Kidney epithelial cell (primary cell): ENCODE data around the gene GNMT. TPM values are rescaled to one million over a fixed set of nuclear protein-coding genes. Genes with fewer than 3 reads are reported as not detected.

Experiments
- DNase-seq: peaks from one replicate; pipeline ENCODE4 v3.0.0-alpha.2; 2010; ENCODE audit warnings: low read depth
- H3K27me3 ChIP-seq: 2 replicates; pipeline ENCODE4 v1.6.0; 2011; ENCODE audit warnings: low read length; ENCODE audit not compliant: control insufficient read depth, insufficient read depth
- H3K36me3 ChIP-seq: 2 replicates; pipeline ENCODE4 v1.5.1; 2011; ENCODE audit warnings: low read length; ENCODE audit not compliant: control insufficient read depth, insufficient read depth
- H3K4me3 ChIP-seq: 2 replicates; pipeline ENCODE4 v1.5.1; 2011; ENCODE audit warnings: low read depth, mild to moderate bottlenecking, control low read depth, low read length
- total RNA-seq: library from RNA; depleted of rRNA; stranded (reverse); fragments of >200 nt; gene quantifications from 2 replicates; pipeline ENCODE4 v1.2.3, GENCODE V29; 2015
- TF ChIP-seq, protein P1 (sequence below): IDR thresholded peaks from 2 replicates; pipeline ENCODE4 v1.5.1; 2011; ENCODE audit warnings: mild to moderate bottlenecking, moderate library complexity, low read length, control low read depth, inconsistent platforms; ENCODE audit not compliant: insufficient read depth, poor library complexity, severe bottlenecking

The GNMT gene
- total RNA-seq, 1 donor from 2014 or later = not detected

DNA sequence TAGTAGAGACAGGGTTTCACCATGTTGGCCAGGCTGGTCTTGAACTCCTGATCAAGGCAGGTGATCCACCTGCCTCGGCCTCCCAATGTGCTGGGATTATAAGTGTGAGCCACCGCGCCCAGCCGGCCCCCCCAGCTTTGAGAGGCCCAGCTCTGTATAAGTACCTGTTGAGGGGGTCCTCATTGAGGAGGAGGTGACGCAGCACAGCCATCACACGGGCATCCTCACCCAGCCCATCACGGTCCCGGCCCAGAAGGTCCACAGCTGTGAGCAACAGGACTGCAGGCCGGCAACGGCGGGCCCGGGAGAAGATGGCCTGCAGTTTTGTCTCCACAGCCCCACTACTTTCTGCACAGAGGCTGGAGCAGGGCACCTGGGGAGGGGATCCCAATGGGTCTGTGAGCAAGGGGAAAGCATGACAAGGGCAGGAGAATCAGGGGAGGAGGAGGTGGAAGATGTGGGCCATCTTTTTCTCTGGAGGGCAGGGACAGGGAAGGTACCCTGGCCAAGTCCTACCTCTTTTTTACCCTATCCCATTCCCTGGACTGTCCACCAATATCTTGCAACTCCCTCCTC, 7.7 kb downstream of the GNMT start:
- Histone ChIP-seq H3K36me3 (peaks cover 1% of the 10 kb centered on the region), H3K4me3 (no peak overlapping the region), H3K27me3 (no peaks in the 10 kb centered on the region)
- DNase-seq = no peak
- TF ChIP-seq, protein P1, sequence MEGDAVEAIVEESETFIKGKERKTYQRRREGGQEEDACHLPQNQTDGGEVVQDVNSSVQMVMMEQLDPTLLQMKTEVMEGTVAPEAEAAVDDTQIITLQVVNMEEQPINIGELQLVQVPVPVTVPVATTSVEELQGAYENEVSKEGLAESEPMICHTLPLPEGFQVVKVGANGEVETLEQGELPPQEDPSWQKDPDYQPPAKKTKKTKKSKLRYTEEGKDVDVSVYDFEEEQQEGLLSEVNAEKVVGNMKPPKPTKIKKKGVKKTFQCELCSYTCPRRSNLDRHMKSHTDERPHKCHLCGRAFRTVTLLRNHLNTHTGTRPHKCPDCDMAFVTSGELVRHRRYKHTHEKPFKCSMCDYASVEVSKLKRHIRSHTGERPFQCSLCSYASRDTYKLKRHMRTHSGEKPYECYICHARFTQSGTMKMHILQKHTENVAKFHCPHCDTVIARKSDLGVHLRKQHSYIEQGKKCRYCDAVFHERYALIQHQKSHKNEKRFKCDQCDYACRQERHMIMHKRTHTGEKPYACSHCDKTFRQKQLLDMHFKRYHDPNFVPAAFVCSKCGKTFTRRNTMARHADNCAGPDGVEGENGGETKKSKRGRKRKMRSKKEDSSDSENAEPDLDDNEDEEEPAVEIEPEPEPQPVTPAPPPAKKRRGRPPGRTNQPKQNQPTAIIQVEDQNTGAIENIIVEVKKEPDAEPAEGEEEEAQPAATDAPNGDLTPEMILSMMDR = no peak

DNA sequence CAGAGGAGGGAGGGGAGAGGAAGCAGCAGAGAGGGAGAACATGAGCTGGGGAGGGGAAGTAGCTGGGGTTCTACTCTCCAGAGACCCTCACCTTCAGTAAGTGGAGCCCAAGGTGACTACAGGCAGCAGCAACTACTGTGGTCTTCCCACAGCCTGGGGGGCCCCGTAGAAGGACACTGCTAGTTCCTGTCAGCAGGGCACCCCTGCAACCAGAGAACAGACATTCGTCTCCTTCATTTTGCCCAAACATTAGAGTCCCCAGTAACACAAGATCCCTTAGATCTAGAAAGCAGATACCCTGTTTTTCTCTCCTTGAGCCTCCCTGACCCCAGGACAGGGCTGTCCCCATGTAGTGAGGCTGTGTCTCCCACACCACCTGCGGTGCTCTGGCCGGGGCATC, 8.2 kb downstream of the GNMT start:
- Histone ChIP-seq H3K4me3 (no peak overlapping the region), H3K27me3 (no peaks in the 10 kb centered on the region), H3K36me3 (peaks cover 1% of the 10 kb centered on the region)
- DNase-seq = no peak
- TF ChIP-seq, protein P1 = no peak

DNA sequence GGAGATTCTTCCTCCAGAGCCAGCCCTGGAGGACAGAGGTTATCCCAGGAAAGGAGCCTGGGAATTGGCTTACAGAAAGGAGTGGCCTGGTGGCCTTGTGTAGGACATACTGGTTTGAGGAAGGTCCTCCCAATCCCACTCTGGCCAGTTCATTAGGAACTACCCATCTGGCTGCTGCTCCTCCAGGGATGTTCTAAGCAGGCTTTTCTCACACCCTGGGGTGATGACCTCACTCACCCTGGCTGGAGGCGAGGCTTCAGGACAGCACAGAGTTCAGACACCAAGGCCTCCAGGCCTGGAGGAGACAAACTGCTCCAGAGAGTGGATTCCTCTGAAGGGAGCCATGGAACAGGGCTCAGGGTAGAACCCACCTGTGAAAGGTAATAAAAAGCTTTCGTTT, 8.9 kb downstream of the GNMT start:
- DNase-seq = no peak
- H3K27me3 ChIP-seq = no peaks in the 10 kb centered on the region
- no peak overlapping the region for H3K4me3 ChIP-seq
- TF ChIP-seq, protein P1 = no peak
- peaks cover 1% of the 10 kb centered on the region for H3K36me3 ChIP-seq

- TF ChIP-seq, protein P1 = no peak
- DNase-seq = no peak
- Histone ChIP-seq H3K36me3 (peaks cover 1% of the 10 kb centered on the region), H3K4me3 (no peak overlapping the region), H3K27me3 (no peaks in the 10 kb centered on the region)
Observed at GRCh38 chr6:42969934-42970333, 9.4 kb downstream of the GNMT start.

DNA sequence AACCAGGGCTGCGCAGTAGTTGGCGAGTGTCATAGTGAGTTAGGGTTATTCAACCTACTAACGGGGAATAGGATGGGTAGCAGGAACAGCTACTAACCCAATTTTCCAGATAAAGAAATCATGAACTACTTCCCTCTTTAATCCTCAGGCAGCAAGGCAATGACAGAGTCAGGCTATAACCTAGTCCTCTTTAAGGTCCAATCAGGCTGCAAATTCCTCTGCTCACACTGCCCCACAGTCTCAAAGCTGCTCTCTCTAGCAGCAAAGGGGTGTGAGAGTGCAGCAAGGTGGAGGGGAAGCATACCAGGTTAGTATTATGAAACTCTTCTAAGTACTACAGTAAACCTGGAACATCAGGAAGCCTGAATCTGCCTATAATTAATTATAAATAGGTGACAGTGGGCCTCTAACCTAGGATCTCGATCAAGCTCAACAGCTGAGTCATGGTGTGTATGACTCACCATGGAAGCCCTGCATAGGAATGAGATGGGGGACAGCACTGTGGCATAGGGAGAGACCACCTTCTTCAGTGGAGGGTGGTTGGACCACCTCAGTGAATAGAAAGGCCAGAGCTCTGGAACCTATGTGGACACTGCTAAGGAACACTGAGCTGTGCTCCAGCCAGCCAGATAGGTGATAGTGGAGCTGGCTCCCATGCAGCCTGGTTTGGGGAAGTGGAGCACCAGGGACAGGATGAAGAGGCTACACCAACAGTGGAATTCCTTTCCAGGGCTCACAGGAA, 10.5 kb downstream of the GNMT start:
- H3K27me3 ChIP-seq = no peaks in the 10 kb centered on the region
- H3K4me3 ChIP-seq = no peak overlapping the region
- TF ChIP-seq, protein P1 = no peak
- DNase-seq = no peak
- peaks cover 1% of the 10 kb centered on the region for H3K36me3 ChIP-seq
